ENCODE results near the gene TMEM175.
"Not testable (repeated sequence)": the region's sequence is repeated elsewhere in the genome, so short reads cannot be mapped to it uniquely, and the experiment has no call there.

Gene TMEM175

DNA sequence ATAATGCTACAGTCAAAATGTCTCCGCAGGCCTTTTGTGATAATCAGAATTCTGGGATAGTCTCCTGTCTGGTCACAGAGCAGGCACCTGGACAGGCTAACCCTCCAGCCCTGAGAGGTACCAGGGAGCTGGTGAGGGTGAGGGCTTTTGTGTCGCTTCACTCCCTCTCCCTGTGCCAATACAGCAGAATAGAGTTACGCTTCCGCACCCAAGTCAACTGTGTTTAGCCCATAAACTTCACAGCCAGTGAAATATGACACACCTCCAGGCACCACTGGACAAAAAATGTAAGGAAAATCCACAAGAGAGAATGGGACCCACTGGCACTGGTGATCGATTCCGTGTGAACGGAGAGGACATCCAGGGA, 1.4 kb upstream of the TMEM175 start:
- peak overlapping the region; percentile 92 for H3K4me3 ChIP-seq (ENCODE audit: low read depth, low read length)
- peak; percentile 30 for DNase-seq (ENCODE audit: low read depth)
- TF ChIP-seq, protein P1, sequence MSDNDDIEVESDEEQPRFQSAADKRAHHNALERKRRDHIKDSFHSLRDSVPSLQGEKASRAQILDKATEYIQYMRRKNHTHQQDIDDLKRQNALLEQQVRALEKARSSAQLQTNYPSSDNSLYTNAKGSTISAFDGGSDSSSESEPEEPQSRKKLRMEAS (IDR thresholded peaks at IDR 0.05; ENCODE audit: low read depth, low read length), result no peak
- no peak for TF ChIP-seq POLR2A (IDR thresholded peaks at IDR 0.05; ENCODE audit: extremely low read depth, insufficient read length)
- no peak for TF ChIP-seq MYC (IDR thresholded peaks at IDR 0.05; ENCODE audit: low read depth, low read length)
- TF ChIP-seq, protein P2, sequence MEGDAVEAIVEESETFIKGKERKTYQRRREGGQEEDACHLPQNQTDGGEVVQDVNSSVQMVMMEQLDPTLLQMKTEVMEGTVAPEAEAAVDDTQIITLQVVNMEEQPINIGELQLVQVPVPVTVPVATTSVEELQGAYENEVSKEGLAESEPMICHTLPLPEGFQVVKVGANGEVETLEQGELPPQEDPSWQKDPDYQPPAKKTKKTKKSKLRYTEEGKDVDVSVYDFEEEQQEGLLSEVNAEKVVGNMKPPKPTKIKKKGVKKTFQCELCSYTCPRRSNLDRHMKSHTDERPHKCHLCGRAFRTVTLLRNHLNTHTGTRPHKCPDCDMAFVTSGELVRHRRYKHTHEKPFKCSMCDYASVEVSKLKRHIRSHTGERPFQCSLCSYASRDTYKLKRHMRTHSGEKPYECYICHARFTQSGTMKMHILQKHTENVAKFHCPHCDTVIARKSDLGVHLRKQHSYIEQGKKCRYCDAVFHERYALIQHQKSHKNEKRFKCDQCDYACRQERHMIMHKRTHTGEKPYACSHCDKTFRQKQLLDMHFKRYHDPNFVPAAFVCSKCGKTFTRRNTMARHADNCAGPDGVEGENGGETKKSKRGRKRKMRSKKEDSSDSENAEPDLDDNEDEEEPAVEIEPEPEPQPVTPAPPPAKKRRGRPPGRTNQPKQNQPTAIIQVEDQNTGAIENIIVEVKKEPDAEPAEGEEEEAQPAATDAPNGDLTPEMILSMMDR (IDR thresholded peaks at IDR 0.05; ENCODE audit: low read depth, low read length), result no peak

DNA sequence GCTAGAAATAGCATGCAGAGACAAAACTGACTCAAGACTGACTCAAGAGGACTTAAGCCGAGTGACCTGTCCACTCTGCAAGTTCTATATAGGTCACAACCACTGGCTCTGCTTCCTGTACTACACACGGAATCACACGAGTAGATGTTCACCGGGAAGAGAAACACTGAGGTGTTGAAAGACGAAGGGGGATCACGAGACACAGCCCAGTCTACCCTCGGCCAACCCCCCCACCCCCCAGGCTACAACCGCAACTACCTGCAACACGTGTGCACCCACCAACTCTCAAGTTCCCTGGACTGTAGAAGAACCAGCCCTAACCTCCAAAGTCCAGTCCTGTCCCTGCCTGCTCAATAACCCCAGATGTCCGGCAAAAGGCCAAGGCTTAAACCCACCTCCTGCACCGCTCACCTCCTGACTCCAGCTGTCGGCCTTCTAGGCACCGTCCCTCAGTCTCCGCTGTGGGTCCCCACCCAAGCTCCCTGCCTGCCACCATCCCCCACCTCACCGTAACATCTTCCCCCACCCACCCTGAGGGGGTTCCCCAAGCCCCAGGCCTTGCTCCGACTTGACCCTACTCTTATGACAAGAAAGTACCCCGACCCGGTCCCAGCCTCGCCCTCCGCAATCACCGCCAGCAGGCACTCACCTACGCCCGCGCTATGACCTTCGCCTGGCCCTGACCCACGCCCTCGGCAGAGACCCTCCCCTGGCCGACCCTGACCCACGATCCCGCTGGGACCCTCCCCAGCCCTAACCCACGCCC, 883 bp upstream of the TMEM175 start:
- H3K4me3 ChIP-seq (ENCODE audit: low read depth, low read length), result peak overlapping the region; percentile 92
- DNase-seq (ENCODE audit: low read depth), result peak; percentile 39
- no peak for TF ChIP-seq POLR2A (IDR thresholded peaks at IDR 0.05; ENCODE audit: extremely low read depth, insufficient read length)
- TF ChIP-seq, protein P1 (IDR thresholded peaks at IDR 0.05; ENCODE audit: low read depth, low read length), result peak; percentile 9; the same call in 1 of the 2 replicates
- TF ChIP-seq, protein P2 (IDR thresholded peaks at IDR 0.05; ENCODE audit: low read depth, low read length), result no peak
- TF ChIP-seq MYC (IDR thresholded peaks at IDR 0.05; ENCODE audit: low read depth, low read length), result no peak

DNA sequence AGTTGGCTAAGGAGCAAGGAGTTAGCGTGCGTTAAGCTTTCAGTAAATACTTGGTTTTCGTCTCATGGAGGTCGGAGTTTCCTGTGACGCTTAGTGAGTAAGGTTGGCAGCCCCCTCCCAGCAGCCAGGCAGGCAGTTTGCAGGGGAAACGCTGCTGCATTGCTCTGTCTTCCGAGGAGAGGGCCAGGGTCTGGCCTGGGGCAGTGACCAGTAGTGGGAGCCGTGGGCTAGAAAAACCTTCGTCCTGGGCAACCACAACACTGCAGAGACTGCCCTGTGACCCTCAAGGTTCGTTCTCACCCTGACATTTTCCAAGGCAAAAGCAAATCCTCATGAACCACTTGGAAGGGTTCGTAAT, 432 bp downstream of the TMEM175 start:
- H3K4me3 ChIP-seq (ENCODE audit: low read depth, low read length), result peak overlapping the region; percentile 95
- DNase-seq (ENCODE audit: low read depth), result no peak
- no peak for TF ChIP-seq MYC (IDR thresholded peaks at IDR 0.05; ENCODE audit: low read depth, low read length)
- TF ChIP-seq, protein P2 (IDR thresholded peaks at IDR 0.05; ENCODE audit: low read depth, low read length), result peak; percentile 21

DNA sequence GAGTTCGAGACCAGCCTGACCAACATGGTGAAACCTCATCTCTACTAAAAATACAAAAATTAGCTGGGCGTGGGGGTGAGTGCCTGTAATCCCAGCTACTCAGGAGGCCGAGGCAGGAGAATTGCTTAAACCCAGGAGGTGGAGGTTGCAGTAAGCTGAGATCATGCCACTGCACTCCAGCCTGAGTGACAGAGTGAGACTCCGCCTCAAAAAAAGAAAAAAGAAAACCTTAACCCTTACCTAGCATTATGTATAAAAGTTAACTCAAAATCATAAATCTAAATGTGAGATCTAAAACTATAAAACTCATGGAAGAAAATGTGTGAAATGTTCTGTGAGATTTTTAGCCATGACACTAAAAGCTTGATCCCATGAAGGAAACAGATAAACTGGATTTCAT, 7.2 kb downstream of the TMEM175 start:
- not testable (repeated sequence) for DNase-seq (ENCODE audit: low read depth); H3K4me3 ChIP-seq (ENCODE audit: low read depth, low read length)

DNA sequence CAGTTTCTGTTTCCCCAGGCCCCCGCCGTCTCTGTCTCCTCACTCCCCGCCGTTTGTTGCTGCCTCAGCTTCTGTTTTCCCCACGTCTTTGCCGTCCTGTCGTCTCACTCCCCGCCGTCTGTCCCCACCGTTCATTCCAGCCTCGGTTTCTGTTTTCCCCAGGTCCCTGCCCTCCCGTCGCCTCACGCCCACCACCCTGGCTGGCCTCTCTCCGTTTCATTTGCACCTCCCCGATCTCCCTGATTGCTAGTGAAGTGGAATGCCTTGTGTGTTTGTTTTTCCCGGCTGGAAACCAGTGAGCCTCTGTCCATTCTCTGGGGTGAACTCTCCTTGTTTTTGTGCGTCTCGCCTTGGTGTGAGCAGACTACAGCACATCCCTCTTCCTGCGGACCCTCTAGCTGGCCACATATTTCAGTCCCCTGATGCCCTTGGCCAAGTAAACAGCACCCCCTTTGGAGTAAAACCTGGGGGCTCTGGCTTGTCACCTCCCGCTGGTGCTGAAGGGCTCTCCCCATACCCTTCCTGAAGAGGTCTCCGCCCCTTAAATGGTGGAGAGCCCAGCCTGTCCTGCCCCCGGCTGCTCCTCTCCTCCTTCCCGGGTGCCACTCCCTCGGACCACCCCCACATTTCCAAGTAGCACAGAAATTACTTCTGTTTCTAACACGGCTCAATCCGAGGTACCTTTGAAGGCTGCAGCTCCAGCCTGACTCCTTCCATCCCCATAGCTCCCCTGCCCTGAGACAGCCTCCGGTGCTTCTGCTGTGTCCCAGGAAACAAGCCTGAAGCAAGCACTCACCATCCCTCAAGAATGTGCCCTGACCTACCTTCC, 13.2 kb downstream of the TMEM175 start:
- no peak for DNase-seq (ENCODE audit: low read depth)
- no peak overlapping the region for H3K4me3 ChIP-seq (ENCODE audit: low read depth, low read length)
- TF ChIP-seq, protein P2 (IDR thresholded peaks at IDR 0.05; ENCODE audit: low read depth, low read length), result no peak
- TF ChIP-seq POLR2A (IDR thresholded peaks at IDR 0.05; ENCODE audit: extremely low read depth, insufficient read length) (no peak), MYC (IDR thresholded peaks at IDR 0.05; ENCODE audit: low read depth, low read length) (no peak)
- TF ChIP-seq, protein P1 (IDR thresholded peaks at IDR 0.05; ENCODE audit: low read depth, low read length), result no peak

DNA sequence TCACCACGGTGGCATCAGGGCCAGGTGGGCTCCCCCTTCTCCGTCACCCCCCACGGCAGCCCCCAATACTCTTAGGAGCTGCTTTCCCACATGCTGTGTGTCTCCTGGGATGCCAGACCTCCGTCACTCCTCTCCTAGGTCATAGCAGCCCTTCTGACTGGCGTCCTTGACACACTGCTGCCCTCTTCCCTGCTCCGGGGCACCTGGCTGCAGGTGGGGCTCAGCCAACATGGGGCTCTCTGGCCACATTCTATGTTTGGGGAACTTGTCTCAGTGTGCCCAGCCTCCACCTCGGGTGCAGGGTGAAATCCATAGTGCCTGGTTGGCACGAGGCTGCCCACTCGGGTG, 13.8 kb downstream of the TMEM175 start:
- TF ChIP-seq, protein P2 (IDR thresholded peaks at IDR 0.05; ENCODE audit: low read depth, low read length), result no peak
- TF ChIP-seq MYC (IDR thresholded peaks at IDR 0.05; ENCODE audit: low read depth, low read length) (no peak), POLR2A (IDR thresholded peaks at IDR 0.05; ENCODE audit: extremely low read depth, insufficient read length) (no peak)
- TF ChIP-seq, protein P1 (IDR thresholded peaks at IDR 0.05; ENCODE audit: low read depth, low read length), result no peak
- H3K4me3 ChIP-seq (ENCODE audit: low read depth, low read length), result no peak overlapping the region
- DNase-seq (ENCODE audit: low read depth), result no peak
